ENCODE results near the gene ADORA2B. TPM values are rescaled to one million over a fixed set of nuclear protein-coding genes. Genes with fewer than 3 reads are reported as not detected.

ADORA2B gene
- total RNA-seq, 1 donor, result 50.5 TPM

DNA sequence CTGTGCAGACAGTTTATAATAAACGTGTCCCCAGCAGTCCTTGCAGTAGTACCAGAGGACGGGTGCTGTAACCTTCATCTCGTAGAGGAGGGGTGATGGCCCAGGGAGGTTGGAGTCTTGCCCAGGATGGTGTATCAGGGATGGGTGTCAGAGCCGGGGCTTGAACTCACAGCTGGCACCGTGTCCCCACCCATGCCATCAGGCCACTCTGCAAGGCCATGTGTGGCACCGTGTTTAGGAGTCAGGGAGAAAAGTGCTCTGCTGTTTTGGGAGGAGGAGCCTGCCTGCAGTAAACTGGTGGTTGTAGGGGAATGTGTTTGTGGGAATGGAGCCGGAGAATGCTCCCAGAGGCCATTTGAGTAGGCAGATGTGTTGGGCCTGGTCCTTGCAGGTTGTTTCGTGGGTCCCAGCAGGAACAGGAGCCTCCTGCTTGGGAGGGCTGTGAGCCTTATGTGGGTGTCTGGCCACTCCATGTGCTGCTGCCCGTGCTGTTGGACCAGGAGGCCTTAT is 1.7 kb downstream of the ADORA2B start:
- TF ChIP-seq, protein P1, sequence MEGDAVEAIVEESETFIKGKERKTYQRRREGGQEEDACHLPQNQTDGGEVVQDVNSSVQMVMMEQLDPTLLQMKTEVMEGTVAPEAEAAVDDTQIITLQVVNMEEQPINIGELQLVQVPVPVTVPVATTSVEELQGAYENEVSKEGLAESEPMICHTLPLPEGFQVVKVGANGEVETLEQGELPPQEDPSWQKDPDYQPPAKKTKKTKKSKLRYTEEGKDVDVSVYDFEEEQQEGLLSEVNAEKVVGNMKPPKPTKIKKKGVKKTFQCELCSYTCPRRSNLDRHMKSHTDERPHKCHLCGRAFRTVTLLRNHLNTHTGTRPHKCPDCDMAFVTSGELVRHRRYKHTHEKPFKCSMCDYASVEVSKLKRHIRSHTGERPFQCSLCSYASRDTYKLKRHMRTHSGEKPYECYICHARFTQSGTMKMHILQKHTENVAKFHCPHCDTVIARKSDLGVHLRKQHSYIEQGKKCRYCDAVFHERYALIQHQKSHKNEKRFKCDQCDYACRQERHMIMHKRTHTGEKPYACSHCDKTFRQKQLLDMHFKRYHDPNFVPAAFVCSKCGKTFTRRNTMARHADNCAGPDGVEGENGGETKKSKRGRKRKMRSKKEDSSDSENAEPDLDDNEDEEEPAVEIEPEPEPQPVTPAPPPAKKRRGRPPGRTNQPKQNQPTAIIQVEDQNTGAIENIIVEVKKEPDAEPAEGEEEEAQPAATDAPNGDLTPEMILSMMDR (IDR thresholded peaks at IDR 0.05; ENCODE audit: insufficient read depth, low read depth, low read length), result no peak
- peak overlapping the region; percentile 89 for H3K4me3 ChIP-seq (ENCODE audit: low read depth, low read length)
- DNase-seq (ENCODE audit: low read depth), result peak; percentile 61

DNA sequence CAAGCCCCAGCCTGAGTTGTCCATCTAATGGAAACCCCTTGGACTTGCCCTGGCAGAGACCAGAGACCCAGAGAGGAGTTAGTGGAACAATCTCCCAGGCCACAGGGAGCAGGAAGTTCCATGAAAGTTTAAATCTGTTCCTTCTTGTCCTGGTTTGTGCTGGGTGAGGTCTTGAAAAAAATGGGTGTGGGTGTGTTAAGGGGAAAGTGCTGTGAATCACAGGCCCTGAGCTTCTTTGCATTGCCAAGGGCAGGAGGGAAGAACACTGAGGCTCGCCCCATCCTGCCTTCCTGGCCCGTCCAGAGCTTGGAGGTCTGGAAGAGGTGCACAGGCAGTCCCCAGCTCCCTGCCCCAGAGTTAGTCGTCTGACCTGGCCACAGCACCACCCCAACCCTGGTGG is 2.3 kb downstream of the ADORA2B start:
- H3K4me3 ChIP-seq (ENCODE audit: low read depth, low read length), result peak overlapping the region; percentile 89
- TF ChIP-seq, protein P1 (IDR thresholded peaks at IDR 0.05; ENCODE audit: insufficient read depth, low read depth, low read length), result no peak
- DNase-seq (ENCODE audit: low read depth), result peak; percentile 48

DNA sequence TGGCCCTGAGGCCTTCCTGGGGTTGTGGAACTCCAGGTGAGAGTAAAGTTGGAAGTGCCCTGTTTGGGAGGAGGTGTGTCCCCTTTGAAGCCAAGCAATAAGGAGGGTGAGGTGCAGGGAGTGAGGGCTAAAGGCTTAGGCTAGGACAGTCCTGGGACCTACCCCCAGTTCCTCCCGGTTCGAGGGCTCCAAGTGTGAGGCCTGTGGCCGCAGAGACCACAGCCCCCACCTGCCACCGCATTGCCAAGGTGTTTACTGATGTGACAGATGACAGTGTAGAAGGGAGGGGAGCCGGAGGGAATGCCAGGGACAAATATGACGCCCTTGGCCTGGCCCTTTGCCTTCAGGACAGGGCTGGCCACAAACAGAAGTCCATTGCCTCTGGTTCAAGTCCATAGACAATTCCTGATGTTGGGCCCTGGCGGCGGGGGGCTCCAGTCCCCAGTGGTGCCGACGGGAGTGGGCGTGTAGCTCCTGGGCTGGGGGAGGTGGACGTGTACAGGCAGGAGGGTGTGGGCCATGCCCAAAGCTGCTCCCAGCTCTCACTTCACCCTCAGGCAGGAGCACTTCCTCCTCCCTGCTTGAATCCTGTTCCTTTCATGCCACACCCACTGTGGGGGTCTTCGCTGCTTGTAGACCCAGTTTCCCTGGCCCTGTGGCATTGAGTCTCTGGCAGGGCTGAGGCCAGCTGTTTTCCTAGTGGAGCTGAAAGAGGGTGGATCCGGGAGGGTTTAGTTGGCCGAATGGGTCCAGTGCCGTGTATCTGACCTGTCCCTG is 3.2 kb downstream of the ADORA2B start:
- DNase-seq (ENCODE audit: low read depth), result no peak
- H3K4me3 ChIP-seq (ENCODE audit: low read depth, low read length), result peak overlapping the region; percentile 89
- TF ChIP-seq, protein P1 (IDR thresholded peaks at IDR 0.05; ENCODE audit: insufficient read depth, low read depth, low read length), result no peak

DNA sequence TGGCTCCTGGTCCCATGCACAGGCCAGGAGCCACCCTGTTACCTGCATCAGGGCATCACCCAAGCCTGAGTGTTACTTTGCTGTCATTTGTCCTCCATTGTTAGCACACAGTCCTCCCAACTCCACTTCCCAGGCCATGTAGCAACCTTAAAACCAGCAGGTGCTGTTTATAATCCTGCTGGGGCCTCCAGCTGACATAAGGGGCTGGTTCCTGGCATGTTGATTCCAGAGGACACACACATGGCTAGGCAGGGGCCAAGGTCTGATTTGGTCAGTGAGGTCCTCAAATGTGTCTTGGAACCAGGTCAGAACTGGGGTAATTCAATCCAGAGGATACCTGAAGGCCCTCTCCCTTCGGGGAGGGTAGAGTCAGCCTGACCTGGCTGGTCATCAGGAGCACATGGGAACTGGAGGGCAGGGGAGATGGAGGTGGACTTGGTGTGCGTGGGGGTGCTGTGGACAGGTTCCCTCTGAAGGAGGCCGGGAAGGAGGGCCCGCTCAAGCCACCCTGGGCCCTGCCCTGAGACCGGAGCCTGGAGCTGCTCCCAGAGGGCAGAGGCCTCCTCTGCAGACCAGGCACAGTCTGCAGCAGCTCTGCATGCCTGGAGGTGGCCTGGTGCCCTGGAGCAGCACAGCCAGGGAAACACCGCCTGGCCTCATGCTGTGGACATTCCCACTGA is 6.6 kb downstream of the ADORA2B start:
- TF ChIP-seq, protein P1 (IDR thresholded peaks at IDR 0.05; ENCODE audit: insufficient read depth, low read depth, low read length), result no peak
- H3K4me3 ChIP-seq (ENCODE audit: low read depth, low read length), result no peak overlapping the region
- DNase-seq (ENCODE audit: low read depth), result no peak

DNA sequence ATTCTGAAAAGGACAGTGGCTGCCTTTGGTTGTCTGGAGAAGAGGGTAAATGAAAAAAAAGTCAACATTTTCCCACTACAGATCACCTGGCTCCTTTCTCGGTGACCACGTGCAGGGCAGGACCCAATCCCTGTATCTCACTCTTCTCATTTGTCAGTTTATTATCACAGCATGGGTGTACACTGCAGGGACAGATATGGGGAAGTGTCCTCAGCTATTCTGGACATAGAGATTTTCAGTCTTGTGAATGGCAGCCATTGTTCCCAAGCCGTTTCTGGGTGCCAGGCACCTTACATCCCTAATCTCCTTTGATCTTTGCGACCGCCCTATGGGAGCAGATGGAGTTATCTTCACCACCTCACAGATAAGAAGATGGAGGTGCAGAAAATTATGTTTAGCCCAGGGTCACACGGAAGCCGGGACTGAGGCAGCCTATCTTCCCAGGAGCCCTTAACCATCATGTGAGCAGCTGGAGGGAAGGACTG is 7.2 kb downstream of the ADORA2B start:
- H3K4me3 ChIP-seq (ENCODE audit: low read depth, low read length), result no peak overlapping the region
- TF ChIP-seq, protein P1 (IDR thresholded peaks at IDR 0.05; ENCODE audit: insufficient read depth, low read depth, low read length), result no peak
- DNase-seq (ENCODE audit: low read depth), result no peak

DNA sequence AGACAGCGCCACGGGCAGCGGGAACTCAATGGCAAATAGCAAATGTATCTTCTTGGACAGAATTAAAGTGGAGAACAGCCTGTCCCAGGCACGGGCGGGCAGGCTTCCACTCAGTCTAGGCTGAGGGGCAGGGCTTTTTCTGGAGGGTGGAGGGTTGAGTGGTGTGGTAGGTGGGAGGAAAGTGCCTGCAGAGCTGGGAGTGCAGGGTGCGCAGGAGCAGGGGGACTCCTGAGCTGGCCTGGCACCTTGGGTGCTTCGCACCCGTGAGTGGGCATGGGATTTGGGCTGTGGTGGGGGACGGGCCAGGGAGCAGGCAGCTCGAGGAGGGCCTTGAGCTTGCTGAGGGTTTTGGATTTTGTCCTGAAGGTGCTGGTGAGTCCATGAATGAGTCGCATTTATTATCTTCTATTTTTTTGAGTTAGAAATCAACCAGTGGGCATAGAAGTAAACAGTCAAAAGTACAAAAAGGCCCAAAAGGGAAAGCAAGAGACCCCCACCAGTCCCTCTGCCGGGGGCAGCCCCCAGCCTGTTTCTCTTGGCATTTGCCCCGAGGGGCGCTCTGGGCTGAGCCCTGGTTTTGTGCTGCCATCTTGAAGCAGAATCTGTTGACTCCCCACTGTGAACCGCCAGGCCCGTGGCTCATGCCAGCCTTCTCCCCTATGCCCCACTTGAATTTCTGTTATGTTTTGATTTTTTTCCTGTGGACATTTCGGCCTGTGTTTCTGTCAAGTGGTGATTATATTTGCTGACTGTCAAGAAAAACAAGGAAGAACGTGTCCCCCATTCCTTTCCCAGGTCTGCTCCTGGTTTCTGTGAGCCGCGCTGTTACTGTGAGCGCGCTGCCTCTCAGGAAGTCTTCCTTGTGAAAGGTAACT is 8.2 kb downstream of the ADORA2B start:
- H3K4me3 ChIP-seq (ENCODE audit: low read depth, low read length), result no peak overlapping the region
- no peak for DNase-seq (ENCODE audit: low read depth)
- TF ChIP-seq, protein P1 (IDR thresholded peaks at IDR 0.05; ENCODE audit: insufficient read depth, low read depth, low read length), result no peak
